GM18520 (cell line): Measurements from ENCODE around the gene ZNF213.

Experiments
- ATAC-seq: cut with Tn5 transposase; IDR thresholded peaks from one replicate; pipeline ENCODE4 v1.9.1; 2021; ENCODE audit not compliant: unreplicated experiment

ZNF213 gene

DNA sequence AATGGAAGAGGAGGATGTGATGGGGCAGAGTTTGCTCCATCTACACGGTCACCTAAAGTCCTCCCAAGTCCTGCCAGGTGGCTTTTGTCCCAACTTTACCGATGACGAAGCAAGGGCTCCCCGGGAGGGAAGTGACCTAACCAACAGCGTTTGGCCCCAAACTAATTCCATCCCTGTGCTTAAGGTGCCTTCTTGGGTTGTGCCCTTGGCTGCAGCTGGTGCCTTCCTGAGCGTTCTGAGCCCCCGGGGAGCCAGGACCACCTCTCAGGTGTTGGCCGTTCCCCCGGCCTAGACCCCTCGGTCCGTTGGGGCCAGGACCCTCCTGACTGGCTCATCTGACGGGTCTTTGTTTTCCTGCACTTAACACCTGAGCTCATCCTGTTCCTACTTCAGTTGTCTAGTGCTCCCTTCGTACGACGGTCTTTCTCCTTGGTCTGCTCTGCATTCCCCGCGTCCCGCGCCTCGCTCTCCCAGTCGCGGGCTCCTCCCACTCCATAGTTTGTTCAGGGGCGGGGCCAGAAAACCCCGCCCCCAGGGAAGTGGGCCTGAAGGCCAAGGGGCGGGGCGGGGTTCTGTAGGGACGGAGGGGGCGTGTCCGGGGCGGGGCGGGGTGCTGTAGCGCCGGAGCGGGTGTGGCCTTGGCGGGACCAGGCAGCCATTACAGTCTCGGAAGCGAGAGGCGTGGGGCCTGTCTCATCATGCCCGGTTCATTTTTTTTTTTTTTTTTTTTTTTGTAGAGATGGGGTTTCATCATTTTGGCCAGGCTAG lies 34.9 kb upstream of the ZNF213 start:
- ATAC-seq: peak; percentile 53

DNA sequence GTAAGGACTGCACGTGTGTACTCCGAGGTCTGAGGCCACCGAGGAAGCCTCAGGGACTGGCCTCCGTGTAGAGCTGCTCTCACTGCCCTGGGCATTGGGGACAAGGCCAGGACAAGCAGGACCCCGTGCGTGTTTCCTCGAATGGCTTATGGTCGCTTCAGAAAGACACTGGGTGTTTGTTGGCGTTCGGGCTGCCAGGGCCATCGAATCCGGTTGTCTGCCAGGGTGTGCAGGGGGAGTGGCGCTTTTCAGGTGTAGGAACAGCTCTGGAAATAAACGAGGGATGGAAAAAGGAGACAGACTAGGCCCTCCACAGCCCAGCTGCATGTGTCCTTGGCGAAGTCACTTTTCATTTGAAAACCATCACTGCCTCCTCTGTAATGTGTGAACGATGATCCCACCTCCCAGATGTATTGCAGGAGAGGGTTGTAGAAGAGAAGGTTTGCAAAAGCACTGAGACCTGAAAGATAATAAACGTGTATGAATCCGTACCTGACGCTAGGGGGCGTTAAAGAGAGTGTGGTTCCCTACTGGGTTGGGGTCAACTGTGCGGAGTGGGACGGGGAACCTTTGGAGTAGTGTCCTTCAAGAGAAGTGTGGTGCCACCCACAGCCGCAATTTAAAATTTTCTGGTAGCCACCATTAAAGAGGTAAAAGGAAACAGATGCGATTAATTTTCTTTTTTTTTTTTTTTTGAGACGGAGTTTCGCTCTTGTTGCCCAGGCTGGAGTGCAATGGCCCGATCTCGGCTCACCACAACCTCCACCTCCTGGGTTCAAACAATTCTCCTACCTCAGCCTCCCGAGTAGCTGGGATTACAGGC lies 33.6 kb upstream of the ZNF213 start:
- ATAC-seq: no peak

DNA sequence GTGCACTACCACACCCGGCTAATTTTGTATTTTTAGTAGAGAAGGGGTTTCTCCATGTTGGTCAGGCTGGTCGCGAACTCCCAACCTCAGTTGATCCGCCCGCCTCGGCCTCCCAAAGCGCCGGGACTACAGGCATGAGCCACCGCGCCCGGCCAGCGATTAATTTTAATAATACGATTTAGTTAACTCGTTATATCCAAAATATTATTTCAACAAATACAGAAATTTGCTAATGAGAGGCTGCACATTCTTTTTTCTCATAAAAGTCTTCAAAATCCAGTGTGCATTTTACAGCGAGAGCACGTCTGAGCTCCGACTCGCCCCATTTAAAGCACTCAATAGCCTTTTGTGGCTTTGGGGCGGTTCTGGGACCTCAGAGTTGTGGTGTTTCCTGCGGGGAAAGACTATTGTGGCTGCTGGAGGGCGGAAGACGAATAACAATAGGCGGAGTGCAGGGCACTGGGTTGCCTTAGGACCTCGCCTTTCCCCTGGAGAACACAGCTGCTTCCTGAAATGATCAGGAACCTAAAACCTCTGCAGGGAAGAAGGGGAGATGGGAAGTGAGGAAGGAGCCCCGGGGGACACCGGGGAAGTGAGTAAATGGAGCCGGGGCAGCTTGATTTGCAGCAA lies 32.9 kb upstream of the ZNF213 start:
- no peak for ATAC-seq

DNA sequence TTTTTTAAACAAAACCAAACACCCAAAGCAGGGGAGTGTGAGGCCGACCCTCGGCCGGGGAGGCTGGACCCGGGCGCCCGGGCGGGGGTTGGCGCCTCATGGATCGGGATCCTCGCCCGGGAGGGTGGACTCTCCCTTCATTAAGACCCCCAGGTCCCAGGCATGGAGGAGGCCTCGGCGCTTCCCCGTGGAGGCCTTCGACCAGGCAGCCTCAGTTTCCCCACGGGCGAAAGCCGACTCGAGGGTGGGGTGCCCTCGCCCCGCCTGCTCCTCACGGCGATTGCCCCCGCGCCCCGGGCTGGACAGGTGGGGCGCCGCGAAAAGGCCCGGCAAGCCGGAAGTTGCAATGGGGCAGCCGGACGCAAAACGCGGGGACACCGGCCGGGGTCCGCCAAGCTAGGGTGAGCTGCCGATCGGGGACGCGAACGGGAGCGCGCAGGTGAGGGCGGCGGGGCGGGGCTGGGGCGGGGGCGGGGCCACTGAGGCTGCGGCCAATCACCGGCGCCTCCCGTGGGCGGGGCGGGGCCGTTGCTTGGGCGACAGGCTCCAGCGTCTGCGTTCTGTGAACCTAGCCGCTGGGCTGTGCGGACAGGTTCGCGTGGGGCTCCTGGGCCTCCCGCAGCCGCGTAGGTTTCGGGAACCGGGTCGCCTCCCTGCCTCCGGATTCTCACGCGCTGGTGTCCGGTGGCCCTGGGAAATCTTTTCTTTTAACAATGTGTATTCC lies 28.5 kb upstream of the ZNF213 start:
- ATAC-seq: peak; percentile 77

DNA sequence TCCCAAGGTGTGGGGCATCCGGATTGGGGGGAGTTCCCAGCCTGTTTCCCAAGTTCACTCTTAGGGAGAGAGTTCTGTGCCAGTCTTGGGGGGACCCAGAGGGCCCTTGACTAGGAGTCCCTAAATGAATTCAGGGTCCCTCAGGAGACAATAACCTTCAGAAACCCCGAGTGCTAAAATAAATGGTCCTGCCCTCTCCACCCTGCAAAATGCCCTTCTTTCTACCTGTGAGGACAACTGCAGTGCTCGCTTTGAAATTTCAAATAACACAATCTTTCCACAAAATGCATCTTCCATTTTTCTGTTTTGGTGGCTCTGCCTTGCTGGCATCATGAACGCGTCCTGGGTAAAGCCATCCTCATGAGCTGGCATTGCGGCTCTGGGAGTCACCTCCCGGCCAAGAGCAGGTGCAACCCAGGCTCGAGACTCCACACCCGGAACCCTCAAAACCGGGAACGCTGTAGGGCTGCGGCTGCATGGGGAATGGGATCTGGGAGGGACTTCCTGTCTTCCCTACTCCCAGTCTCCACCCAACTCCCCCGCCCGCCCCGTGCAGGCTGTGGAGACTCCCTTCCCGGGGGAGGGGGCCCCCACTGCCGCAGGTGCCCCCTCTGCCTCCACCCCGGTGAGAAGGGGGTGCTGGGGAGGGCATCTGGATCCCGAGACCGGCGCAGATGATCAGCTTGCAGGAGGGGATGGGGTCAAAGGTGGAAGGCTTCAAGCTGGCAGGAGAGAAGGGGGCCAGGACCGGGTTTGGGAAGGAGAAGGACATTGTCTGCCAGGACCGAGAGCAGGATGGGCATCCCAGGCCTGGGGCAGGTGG lies 22.6 kb upstream of the ZNF213 start, which contains the start of gene ZNF205:
ZNF205 (plus strand) TSS at position 529 of the 823 bp plus-strand sequence. CDS start 845 bp downstream, outside the sequence.
- ATAC-seq: no peak

DNA sequence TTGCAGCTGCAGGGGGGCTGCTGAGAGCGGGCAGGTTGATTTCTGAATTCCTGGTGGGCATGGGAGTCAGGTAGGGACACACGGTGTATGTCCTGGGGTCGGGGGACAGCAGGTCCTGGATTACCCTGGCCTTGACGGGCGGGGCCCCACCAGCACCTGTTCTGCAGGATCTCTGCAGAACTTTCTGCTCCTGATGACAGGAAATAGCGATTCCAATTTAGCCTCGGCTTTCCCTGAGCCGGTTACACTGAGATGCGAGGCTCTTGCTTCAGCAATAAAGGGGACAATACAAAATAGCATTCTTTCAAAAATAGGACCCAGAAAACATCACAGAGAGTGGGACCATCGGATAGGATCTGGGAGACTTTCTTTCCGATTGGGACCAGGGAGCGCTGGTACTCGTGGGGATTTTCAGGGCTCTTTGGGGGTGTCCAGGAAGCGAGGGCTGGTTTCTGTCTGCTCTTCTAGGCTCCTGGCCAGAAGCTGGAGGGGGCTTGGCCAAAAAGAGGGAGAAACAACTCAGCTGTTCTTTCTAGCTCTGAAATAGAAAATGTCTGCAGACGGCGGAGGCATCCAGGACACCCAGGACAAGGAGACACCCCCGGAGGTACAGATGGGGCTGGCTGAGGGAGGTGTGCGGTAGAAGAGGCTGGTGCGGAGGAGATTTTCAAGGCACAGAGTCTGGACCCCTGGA lies 21.8 kb upstream of the ZNF213 start:
- no peak for ATAC-seq

DNA sequence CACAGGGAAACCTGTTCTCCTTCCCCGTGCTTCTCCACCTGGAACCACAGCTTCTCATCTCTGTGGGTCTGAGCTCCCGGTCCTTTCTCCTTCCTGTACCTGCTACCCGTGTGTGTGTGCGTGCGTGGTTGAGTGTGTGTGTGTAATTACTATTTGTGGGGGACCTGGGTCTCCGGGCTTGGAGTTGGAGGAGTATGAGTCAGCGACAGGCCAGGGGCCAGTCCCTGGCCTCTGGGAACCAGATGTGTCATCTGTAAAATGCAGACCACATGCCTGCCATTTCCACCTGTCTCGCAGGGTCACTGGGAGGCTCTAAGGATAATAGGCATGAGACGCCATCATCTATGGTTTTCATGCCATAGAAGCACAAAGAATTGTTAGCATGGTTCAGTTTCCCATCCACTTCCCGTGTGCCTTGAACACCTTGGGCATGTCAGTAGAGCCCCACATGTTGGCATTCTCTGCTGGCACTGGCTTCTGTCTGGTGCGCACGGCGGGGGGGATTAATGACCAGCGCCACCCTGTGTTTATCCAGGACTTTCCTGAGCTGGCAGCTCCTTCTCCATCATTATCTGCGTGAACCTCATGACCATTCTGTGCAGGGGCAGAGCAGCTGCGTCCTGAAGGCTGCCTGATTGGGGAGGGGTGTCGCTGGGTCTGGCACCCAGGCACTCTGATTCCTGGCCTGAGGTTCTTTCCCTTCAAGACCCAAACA lies 20.9 kb upstream of the ZNF213 start:
- no peak for ATAC-seq

DNA sequence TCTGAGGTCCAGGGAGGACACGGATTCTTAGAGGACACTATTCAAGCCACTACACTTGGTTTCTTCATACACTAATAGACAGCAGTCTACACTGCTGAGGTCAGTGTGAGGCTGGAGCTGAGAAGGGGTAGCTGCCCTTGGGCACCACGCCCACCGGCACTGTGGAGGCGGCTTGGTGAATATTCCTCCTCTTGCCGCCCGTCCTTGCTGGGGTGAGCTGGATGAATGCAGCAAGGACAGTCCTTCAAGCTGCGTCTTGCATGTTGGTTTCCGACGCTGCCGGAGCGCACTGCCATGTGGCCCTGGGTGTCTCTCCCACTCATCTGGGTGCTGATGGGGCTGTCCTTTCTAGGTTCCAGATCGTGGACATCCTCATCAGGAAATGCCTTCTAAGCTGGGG lies 19.8 kb upstream of the ZNF213 start:
- ATAC-seq: no peak

DNA sequence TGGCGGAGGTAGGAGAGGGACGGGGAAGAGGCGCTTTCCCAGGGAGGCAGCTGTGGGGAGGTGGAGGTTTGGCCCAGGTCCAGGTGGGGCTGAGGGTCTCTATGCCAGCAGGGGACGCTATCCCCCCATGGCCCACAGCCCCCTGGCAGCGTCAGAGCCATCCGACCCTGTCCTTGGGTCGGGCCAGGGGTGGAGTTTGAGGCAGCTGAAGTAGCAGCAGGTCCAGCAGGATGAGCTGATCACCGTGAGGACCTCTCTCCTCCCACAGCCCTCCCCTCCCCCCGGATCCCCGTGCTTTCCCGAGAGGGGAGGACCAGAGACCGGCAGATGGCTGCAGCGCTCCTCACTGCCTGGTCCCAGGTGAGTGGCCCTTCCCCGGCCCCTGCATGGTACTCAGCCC lies 19.3 kb upstream of the ZNF213 start:
- no peak for ATAC-seq

DNA sequence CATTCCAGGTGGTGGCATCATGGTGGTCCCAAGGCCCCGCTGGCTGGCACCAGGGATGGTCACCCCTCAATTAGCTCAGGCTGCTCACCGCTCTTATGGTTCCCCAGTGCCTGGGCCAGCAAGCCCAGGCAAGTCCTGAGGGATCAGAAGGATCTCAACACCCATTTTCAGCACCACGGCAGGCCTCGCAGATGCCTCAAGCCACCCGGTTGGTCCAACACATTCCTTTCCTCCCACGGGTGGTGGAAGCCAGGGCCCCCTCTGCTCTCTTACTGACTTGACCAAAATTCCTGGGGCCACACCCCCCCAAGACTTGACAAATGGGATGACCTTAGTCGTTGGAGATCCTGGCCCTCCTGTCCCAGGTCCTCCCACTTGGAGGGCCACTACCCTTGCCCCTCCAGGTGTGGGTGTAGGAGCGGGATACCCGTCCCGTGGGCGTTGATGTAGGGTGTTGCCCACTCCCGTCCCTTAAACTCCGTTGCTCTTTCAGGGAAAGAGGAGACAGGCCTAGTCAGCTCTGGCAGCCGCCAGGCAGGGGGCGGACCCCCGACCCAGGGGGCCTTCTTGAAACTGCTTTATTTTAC lies 16.5 kb upstream of the ZNF213 start:
- ATAC-seq: no peak

DNA sequence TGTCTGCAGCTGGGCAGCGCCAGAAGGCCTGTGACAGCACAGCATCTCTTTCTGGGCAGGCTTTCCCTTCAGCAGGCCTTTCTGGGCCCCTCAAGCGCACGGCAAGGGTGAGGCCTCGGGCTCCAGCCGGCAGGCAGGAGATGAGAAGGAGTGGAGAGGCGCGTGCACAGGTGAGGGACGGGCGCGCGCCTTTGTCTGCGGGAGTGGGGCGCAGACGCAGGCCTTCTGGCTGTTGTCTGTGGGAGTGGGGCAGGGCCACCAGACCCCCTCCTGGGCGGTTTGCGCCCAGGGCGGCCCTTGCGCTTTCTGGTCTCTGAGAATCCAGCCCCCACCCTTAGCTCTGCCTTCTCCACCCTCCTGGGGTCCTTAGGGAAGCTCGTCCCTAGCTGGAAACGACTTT lies 16.0 kb upstream of the ZNF213 start:
- ATAC-seq: no peak

DNA sequence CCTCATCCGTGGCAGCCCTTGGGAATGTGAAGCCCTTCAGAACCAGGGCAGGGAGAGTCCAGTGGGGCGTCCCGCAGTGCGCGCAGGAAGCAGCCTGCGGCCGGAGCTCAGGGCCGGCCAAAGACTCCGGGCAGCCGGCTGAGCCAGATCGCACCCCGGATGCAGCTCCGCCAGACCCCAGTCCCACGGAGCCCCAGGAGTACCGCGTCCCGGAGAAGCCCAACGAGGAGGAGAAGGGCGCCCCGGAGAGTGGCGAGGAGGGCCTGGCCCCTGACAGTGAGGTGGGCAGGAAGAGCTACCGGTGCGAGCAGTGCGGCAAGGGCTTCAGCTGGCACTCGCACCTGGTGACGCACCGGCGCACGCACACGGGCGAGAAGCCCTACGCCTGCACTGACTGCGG lies 15.5 kb upstream of the ZNF213 start:
- no peak for ATAC-seq

DNA sequence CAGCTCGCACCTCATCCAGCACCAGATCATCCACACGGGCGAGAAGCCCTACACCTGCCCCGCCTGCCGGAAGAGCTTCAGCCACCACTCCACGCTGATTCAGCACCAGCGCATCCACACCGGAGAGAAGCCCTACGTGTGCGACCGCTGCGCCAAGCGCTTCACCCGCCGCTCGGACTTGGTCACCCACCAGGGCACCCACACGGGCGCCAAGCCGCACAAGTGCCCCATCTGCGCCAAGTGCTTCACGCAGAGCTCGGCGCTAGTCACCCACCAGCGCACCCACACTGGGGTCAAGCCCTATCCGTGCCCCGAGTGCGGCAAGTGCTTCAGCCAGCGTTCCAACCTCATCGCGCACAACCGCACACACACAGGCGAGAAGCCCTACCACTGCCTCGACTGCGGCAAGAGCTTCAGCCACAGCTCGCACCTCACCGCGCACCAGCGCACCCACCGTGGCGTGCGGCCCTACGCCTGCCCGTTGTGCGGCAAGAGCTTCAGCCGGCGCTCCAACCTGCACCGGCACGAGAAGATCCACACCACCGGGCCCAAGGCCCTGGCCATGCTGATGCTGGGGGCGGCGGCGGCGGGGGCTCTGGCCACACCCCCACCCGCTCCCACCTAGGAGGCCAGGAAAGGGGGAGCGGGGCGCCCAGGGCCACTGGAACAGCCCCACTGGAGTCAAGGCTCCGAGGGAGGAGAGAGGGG lies 15.0 kb upstream of the ZNF213 start:
- no peak for ATAC-seq

DNA sequence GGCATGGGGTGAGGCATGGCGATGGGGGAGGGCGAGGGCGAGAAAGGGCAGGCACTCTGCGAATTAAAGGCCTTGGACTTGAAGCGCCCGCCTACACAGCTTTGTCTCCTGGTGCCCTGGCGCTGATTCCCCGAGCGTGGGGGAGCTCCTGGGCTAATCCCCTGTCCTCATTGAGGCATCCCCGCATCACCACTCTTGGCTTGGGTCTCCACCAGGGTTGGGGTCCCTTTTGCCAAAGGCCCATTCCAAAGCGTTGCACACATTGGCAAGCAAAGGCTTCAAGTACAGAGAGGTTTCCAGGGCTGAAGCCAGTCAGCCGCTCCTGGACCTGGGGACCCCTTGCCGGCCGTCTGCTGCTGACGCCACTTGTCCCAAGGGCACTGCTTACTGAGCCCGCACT lies 14.4 kb upstream of the ZNF213 start:
- no peak for ATAC-seq

DNA sequence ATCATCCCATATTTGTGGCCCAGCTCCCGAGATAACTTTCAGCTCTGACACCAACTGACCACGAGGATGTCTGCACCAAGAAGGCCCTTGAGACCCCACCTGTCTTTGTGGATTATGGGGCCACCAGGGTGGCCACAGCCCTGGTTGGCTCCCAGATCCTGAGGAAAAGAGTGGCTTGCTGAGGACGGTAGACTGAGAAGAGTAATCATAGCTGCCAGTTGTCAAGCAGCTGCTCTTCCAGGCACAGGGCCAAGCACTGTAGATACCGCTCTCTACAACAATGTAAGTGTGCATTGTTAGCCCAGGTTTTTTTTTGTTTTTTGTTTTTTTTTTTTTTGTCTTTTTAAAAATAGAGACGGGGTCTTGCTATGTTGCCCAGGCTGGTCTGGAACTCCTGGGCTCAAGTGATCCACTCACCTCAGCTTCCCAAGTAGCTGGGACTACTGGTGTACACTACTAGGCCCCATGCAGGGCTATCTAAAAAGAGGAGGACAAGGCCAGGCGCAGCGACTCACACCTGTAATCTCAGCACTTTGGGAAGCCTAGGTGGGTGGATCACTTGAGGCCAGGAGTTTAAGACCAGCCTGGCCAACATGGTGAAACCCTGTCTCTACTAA lies 12.9 kb upstream of the ZNF213 start:
- ATAC-seq: no peak

DNA sequence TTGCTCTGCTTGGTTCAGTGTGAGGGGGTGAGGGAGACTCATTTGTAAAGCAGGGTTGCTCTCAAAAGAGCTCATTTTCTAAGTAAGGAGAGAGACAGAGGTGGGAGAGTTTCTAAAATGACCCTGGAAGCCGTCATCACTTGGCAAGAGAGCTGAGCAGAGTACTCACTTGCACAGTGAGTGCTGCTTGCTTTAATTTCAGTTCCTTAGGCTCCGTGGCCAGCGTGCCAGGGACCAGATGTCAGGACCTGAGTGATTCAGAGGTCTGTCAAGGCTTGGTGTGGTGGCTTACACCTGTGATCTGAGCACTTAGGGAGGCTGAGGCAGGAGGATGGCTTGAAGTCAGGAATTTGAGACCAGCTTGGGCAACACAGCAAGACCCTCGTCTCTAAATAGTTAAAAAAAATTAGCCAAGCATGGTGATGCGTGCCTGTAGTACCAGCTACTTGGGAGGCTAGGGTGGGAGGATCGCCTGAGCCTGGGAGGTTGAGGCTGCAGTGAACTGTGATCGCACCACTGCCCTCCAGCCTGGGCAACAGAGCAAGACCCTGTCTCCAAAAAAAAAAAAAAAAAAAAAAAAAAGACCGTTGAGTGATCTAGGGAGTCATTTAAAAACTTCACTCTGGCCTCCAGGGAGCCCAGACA lies 11.8 kb upstream of the ZNF213 start:
- ATAC-seq: no peak
